GM12878 (cell line): ENCODE measurements around the gene RET. TPM values are rescaled to one million over a fixed set of nuclear protein-coding genes. Genes with fewer than 3 reads are reported as not detected.

ENCODE experiments used
- BMI1 ChIP-seq: fragments of 450-650 bp; IDR thresholded peaks from 2 replicates; pipeline ENCODE4 v1.6.1; 2016; ENCODE audit warnings: mild to moderate bottlenecking, moderate library complexity, borderline replicate concordance
- CBFB ChIP-seq: IDR thresholded peaks from 2 replicates; pipeline ENCODE4 v1.6.1; 2016; ENCODE audit warnings: antibody characterized with exemption, low read depth
- CBX5 ChIP-seq: sonication (generic); IDR thresholded peaks from 2 replicates; pipeline ENCODE4 v1.6.1; 2016; ENCODE audit warnings: low read depth, moderate library complexity, mild to moderate bottlenecking, inconsistent platforms
- CHD1 ChIP-seq: IDR thresholded peaks from 2 replicates; pipeline ENCODE4 v1.6.1; 2012; ENCODE audit warnings: low read depth, low read length, improper control_type of control experiment
- CHD4 ChIP-seq: fragments of 200-600 bp; sonication (generic); IDR thresholded peaks from 2 replicates; pipeline ENCODE4 v1.6.1; 2016; ENCODE audit warnings: mild to moderate bottlenecking
- FOXK2 ChIP-seq: fragments of 450-650 bp; IDR thresholded peaks from 2 replicates; pipeline ENCODE4 v1.6.1; 2017; ENCODE audit warnings: mild to moderate bottlenecking, moderate library complexity
- IRF3 ChIP-seq: fragments of 450-650 bp; IDR thresholded peaks from 2 replicates; pipeline ENCODE4 v1.6.1; 2014; ENCODE audit warnings: mild to moderate bottlenecking
- JUNB ChIP-seq: IDR thresholded peaks from 2 replicates; pipeline ENCODE4 v1.6.1; 2016; ENCODE audit warnings: antibody characterized with exemption, mild to moderate bottlenecking
- MEF2A ChIP-seq: IDR thresholded peaks from 2 replicates; pipeline ENCODE4 v1.6.1; 2011; ENCODE audit warnings: low read depth, mild to moderate bottlenecking, low read length, moderate library complexity; ENCODE audit not compliant: insufficient read depth
- POLR2AphosphoS5 ChIP-seq: IDR thresholded peaks from 2 replicates; pipeline ENCODE4 v1.6.1; 2011; ENCODE audit warnings: mild to moderate bottlenecking, low read length, inconsistent platforms
- ZNF384 ChIP-seq: IDR thresholded peaks from 2 replicates; pipeline ENCODE4 v1.6.1; 2012; ENCODE audit warnings: low read depth, mild to moderate bottlenecking, low read length, improper control_type of control experiment, borderline replicate concordance
- polyA plus RNA-seq, 11 experiments: library from polyadenylated mRNA; depleted of rRNA in 4 of 11; unstranded in 6 of 11; stranded (reverse) in 5 of 11; fragments of >200 nt; fragmentation: Nextera tagmentation in 4 of 11; fragmentation: Illumina TruSeq in 1 of 11; extraction: Ambion mirVana in 4 of 11; extraction: Trizol in 1 of 11; gene quantifications; 1 replicate in 1 of 11; 2 replicates in 10 of 11; pipeline versions ENCODE4 v1.2.1 to v1.2.3, GENCODE V29; 2011 to 2016; ENCODE audit warnings: inconsistent platforms in 2 of 11, missing spikeins in 2 of 11, low read depth in 1 of 11
- total RNA-seq, 4 experiments: library from RNA; depleted of rRNA in 3 of 4; stranded (reverse); fragments of >200 nt in 3 of 4; fragmentation: Illumina TruSeq in 1 of 4; extraction: Trizol in 1 of 4; gene quantifications; 2 replicates each; pipeline versions ENCODE4 v1.2.1 to v1.2.3, GENCODE V29; 2013 to 2021
- TF ChIP-seq, protein P1 (sequence below): fragments of 450-650 bp; formaldehyde crosslinking; IDR thresholded peaks from 2 replicates; pipeline ENCODE4 v1.4.0; 2022; ENCODE audit warnings: mild to moderate bottlenecking, moderate library complexity

The RET gene
- total and polyA plus RNA-seq, 10 of the 15 experiments (the other 5 are each of a cell fraction or from before 2014, with no cell fraction given) = not detected

GRCh38 chr10:43047288-43047970 lies 29.4 kb upstream of the RET start (continued):
- TF ChIP-seq, protein P1, sequence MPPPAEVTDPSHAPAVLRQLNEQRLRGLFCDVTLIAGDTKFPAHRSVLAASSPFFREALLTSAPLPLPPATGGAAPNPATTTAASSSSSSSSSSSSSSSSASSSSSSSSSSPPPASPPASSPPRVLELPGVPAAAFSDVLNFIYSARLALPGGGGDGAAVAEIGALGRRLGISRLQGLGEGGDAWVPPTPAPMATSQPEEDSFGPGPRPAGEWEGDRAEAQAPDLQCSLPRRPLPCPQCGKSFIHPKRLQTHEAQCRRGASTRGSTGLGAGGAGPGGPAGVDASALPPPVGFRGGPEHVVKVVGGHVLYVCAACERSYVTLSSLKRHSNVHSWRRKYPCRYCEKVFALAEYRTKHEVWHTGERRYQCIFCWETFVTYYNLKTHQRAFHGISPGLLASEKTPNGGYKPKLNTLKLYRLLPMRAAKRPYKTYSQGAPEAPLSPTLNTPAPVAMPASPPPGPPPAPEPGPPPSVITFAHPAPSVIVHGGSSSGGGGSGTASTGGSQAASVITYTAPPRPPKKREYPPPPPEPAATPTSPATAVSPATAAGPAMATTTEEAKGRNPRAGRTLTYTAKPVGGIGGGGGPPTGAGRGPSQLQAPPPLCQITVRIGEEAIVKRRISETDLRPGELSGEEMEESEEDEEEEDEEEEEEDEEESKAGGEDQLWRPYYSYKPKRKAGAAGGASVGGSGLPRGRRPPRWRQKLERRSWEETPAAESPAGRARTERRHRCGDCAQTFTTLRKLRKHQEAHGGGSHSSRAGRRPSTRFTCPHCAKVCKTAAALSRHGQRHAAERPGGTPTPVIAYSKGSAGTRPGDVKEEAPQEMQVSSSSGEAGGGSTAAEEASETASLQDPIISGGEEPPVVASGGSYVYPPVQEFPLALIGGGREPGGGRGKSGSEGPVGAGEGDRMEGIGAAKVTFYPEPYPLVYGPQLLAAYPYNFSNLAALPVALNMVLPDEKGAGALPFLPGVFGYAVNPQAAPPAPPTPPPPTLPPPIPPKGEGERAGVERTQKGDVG (CRISPR knock-in tag) = no peak
- TF ChIP-seq CHD1 (no peak), CBX5 (no peak), CHD4 (no peak), POLR2AphosphoS5 (no peak), ZNF384 (no peak), MEF2A (no peak), CBFB (no peak), JUNB (no peak), BMI1 (no peak), FOXK2 (no peak), IRF3 (no peak)
